Measurements from ENCODE around the gene FOXC2.

The FOXC2 gene

DNA sequence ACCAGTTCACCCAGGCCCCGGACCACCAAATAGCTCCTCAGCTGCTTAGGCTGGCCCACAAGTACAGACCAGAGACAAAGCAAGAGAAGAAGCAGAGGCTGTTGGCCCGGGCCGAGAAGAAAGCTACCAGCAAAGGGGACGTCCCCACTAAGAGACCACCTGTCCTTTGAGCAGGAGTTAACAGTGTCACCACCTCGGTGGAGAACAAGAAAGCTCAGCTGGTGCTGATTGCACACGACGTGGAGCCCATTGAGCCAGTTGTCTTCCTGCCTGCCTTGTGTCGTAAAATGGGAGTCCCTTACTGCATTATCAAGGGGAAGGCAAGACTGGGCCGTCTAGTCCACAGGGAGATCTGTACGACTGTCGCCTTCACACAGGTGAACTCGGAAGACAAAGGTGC is 40.9 kb upstream of the FOXC2 start:
- H3K4me3 ChIP-seq (ENCODE audit: low read depth, low read length): no peak overlapping the region
- H3K9me3 ChIP-seq (ENCODE audit: severe bottlenecking): no peaks in the 10 kb centered on the region
- H3K36me3 ChIP-seq: no peaks in the 10 kb centered on the region
- no peak overlapping the region for H3K27ac ChIP-seq
- no peak for DNase-seq
- TF ChIP-seq, protein P1, sequence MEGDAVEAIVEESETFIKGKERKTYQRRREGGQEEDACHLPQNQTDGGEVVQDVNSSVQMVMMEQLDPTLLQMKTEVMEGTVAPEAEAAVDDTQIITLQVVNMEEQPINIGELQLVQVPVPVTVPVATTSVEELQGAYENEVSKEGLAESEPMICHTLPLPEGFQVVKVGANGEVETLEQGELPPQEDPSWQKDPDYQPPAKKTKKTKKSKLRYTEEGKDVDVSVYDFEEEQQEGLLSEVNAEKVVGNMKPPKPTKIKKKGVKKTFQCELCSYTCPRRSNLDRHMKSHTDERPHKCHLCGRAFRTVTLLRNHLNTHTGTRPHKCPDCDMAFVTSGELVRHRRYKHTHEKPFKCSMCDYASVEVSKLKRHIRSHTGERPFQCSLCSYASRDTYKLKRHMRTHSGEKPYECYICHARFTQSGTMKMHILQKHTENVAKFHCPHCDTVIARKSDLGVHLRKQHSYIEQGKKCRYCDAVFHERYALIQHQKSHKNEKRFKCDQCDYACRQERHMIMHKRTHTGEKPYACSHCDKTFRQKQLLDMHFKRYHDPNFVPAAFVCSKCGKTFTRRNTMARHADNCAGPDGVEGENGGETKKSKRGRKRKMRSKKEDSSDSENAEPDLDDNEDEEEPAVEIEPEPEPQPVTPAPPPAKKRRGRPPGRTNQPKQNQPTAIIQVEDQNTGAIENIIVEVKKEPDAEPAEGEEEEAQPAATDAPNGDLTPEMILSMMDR (IDR thresholded peaks at IDR 0.05; ENCODE audit: low read depth, low read length): no peak
- H3K27me3 ChIP-seq (ENCODE audit: insufficient read depth, low read depth, severe bottlenecking): no peaks in the 10 kb centered on the region

DNA sequence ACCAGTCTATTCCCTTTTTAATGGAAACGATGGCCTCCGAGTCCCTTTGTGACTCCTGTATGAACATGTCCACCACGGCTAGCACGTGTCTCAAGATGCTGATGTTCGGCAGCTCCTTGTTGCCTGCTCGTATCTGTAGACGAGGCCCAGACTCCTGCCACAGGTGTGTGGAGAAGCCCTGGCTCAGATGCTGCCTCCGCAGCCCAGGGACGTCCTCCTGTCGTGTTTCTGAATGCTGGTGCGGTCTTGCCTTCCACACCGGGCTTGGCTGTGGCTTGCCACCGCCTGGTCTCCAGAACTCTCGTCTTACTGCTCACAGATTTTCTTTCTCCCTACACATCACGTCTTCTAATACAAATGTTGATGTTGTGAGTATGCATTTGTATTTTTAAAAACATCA is 39.3 kb upstream of the FOXC2 start:
- no peaks in the 10 kb centered on the region for H3K9me3 ChIP-seq (ENCODE audit: severe bottlenecking)
- DNase-seq: no peak
- no peaks in the 10 kb centered on the region for H3K27me3 ChIP-seq (ENCODE audit: insufficient read depth, low read depth, severe bottlenecking)
- TF ChIP-seq, protein P1 (IDR thresholded peaks at IDR 0.05; ENCODE audit: low read depth, low read length): no peak
- H3K27ac ChIP-seq: no peak overlapping the region
- H3K36me3 ChIP-seq: no peaks in the 10 kb centered on the region
- H3K4me3 ChIP-seq (ENCODE audit: low read depth, low read length): no peak overlapping the region

DNA sequence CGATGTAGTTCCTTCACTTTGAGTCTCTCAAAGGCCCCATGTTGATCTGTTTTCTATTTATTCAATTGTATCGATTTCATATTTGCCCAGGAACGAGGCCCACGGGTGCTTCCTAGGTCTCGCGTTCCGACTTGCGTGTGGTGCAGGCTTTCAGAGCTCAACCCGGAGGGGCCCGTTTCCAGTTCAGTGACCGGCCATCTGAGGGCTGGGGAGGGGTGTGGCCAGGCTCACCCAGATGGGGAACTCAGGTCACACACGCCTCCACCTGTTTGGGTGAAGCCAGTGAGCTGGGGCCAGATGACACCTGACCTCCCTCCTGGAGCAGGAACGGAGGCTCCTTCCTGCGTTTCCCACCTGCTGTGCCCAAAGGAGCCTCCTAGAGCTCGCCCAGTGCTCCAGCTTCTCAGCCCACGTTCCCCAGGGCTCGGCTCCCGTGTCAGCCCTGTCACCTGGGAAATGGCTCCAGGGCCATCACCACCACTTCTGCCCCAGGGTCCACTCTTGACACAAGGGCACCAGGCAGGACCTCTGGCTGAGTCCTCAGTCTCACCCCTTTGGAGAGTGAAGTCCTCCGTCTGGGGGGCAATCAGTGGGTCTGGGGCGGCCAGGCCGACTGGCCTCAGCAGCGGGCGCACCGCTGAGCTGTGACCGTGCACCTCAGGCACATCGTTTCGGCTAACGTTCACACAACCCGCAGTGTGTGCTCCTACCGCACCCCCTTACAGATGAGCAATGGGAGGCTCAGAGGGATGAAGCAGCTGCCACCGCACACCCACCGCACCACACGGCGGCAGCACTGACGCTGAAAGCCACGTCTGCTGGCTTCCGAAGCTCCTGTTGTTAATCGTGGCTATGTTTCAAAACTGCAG is 38.3 kb upstream of the FOXC2 start:
- no peak overlapping the region for H3K27ac ChIP-seq
- no peaks in the 10 kb centered on the region for H3K9me3 ChIP-seq (ENCODE audit: severe bottlenecking)
- no peak overlapping the region for H3K4me3 ChIP-seq (ENCODE audit: low read depth, low read length)
- TF ChIP-seq, protein P1 (IDR thresholded peaks at IDR 0.05; ENCODE audit: low read depth, low read length): no peak
- DNase-seq: no peak
- H3K36me3 ChIP-seq: no peaks in the 10 kb centered on the region
- no peaks in the 10 kb centered on the region for H3K27me3 ChIP-seq (ENCODE audit: insufficient read depth, low read depth, severe bottlenecking)

DNA sequence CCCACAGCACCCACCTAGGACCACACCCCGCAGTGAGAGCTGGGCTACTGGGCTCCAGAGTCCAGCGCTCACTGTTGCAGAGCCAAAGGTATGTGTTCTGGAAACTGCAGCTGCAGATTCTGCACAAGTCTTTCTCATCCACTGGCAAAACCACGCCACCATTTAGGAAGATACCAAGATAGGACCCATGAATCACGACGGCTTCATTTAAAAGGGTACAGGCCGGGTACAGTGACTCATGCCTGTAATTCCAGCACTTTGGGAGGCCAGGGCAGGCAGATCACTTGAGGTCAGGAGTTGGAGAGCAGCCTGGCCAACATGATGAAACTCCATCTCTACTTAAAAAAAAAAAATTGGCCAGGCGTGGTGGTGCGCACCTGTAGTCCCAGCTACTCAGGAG is 37.5 kb upstream of the FOXC2 start:
- TF ChIP-seq, protein P1 (IDR thresholded peaks at IDR 0.05; ENCODE audit: low read depth, low read length): no peak
- Histone ChIP-seq H3K4me3 (ENCODE audit: low read depth, low read length) (no peak overlapping the region), H3K9me3 (ENCODE audit: severe bottlenecking) (no peaks in the 10 kb centered on the region), H3K36me3 (no peaks in the 10 kb centered on the region), H3K27me3 (ENCODE audit: insufficient read depth, low read depth, severe bottlenecking) (no peaks in the 10 kb centered on the region), H3K27ac (no peak overlapping the region)
- no peak for DNase-seq

DNA sequence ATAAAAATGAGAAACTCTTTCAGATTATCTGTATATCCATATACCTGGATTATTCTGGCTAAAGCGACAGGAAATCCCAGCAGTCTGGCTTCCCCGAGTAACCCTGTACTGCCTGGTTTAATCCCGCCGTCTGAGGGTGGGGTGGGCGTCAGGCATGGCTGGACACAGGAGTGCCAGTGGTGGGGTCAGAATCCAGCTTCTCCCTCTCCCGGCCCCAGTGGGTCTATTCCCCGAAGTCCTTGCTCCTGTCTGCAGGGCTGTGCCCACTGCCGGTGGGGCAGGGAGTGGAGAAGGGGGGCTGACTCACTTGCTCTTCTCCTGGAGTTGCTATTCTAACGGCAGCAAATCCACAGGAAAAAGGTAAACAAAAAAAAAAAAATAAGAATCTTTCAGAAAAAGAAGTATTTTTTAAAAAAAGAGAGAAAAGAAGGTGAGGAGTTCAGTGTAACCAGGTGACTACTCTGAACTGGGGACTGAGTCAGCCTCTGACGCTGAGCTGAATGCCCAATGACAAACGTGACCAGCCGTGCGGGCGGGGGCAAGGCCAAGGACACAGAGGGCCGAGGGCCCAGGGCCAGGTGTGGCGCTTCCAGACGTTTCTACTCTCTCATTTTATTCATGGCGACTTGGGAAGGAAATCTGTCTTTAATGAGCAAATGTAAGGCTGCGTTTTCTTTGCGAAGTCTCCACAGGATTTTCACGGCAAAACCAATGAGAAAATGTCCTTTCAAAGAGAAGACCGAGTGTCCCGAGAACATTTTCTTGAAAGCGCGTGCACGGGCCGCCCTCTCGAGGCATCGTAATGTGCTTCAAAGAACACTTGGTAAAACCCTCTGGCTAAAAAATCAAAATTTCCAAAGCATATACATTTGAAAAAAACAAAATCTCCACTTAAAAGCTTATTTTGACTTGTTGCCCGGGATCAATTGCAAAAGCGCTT is 36.1 kb upstream of the FOXC2 start:
- TF ChIP-seq, protein P1 (IDR thresholded peaks at IDR 0.05; ENCODE audit: low read depth, low read length): no peak
- Histone ChIP-seq H3K27ac (no peak overlapping the region), H3K36me3 (no peaks in the 10 kb centered on the region), H3K27me3 (ENCODE audit: insufficient read depth, low read depth, severe bottlenecking) (no peaks in the 10 kb centered on the region), H3K4me3 (ENCODE audit: low read depth, low read length) (no peak overlapping the region), H3K9me3 (ENCODE audit: severe bottlenecking) (no peaks in the 10 kb centered on the region)
- no peak for DNase-seq

Measured in WERI-Rb-1 (cell line).